ENCODE measurements around the gene HADHA.
"Not testable (repeated sequence)": the region's sequence is repeated elsewhere in the genome, so short reads cannot be mapped to it uniquely, and the experiment has no call there.

Gene HADHA

GRCh38 chr2:26269571-26270158, 25.2 kb upstream of the HADHA start:
- no peak overlapping the region; the same call in 1 of the 2 replicates for H3K27ac ChIP-seq (replicated peaks)
- no peak overlapping the region for H3K4me3 ChIP-seq (replicated peaks; ENCODE audit: insufficient read depth, low read length)
- H3K27me3 ChIP-seq (ENCODE audit: insufficient read depth, poor library complexity, severe bottlenecking), result no peaks in the 10 kb centered on the region
- no peak for TF ChIP-seq GABPA (IDR thresholded peaks at IDR 0.05; ENCODE audit: low read depth)
- no peak for DNase-seq (ENCODE audit: low read depth in 1 of 2, low spot score in 1 of 2)

GRCh38 chr2:26268670-26269385, 24.4 kb upstream of the HADHA start:
- peak in 1 of 2 experiments; percentile 41 for DNase-seq (ENCODE audit: low read depth in 1 of 2, low spot score in 1 of 2)
- not testable (repeated sequence) for H3K27me3 ChIP-seq (ENCODE audit: insufficient read depth, poor library complexity, severe bottlenecking); H3K4me3 ChIP-seq (replicated peaks; ENCODE audit: insufficient read depth, low read length)
- TF ChIP-seq SPI1 (IDR thresholded peaks at IDR 0.05; ENCODE audit: borderline replicate concordance, low read depth), result peak; percentile 83
- H3K27ac ChIP-seq (replicated peaks), result peak overlapping the region; percentile 1; the same call in 1 of the 2 replicates

GRCh38 chr2:26268213-26268612, 23.8 kb upstream of the HADHA start:
- H3K27ac ChIP-seq (replicated peaks), result 0 out of 2 replicates have a peak overlapping the region, but pooled peaks have one; percentile 1
- no peak for TF ChIP-seq SPI1 (IDR thresholded peaks at IDR 0.05; ENCODE audit: borderline replicate concordance, low read depth)
- no peak for TF ChIP-seq REST (IDR thresholded peaks at IDR 0.05; ENCODE audit: insufficient replicate concordance, low read depth)
- TF ChIP-seq CTCF (IDR thresholded peaks at IDR 0.05; ENCODE audit: insufficient read depth, low read length), result no peak
- no peak for TF ChIP-seq POLR2AphosphoS5 (IDR thresholded peaks at IDR 0.05; ENCODE audit: low read depth)
- TF ChIP-seq GABPA (IDR thresholded peaks at IDR 0.05; ENCODE audit: low read depth), result no peak
- DNase-seq (ENCODE audit: low read depth in 1 of 2, low spot score in 1 of 2), result peak in 1 of 2 experiments; percentile 51
- no peak overlapping the region for H3K4me3 ChIP-seq (replicated peaks; ENCODE audit: insufficient read depth, low read length)
- H3K27me3 ChIP-seq (ENCODE audit: insufficient read depth, poor library complexity, severe bottlenecking), result no peaks in the 10 kb centered on the region

GRCh38 chr2:26258836-26259235, 14.4 kb upstream of the HADHA start:
- H3K27ac ChIP-seq (replicated peaks); H3K4me3 ChIP-seq (replicated peaks; ENCODE audit: insufficient read depth, low read length); H3K27me3 ChIP-seq (ENCODE audit: insufficient read depth, poor library complexity, severe bottlenecking); DNase-seq (ENCODE audit: low read depth in 1 of 2, low spot score in 1 of 2): not testable (repeated sequence)

GRCh38 chr2:26255759-26256384, 11.4 kb upstream of the HADHA start:
- H3K27me3 ChIP-seq (ENCODE audit: insufficient read depth, poor library complexity, severe bottlenecking), result no peaks in the 10 kb centered on the region
- H3K27ac ChIP-seq (replicated peaks), result no peak overlapping the region
- no peak for TF ChIP-seq GABPA (IDR thresholded peaks at IDR 0.05; ENCODE audit: low read depth)
- peak; percentile 55; the same call in 1 of the 2 replicates for TF ChIP-seq SPI1 (IDR thresholded peaks at IDR 0.05; ENCODE audit: borderline replicate concordance, low read depth)
- no peak for TF ChIP-seq POLR2AphosphoS5 (IDR thresholded peaks at IDR 0.05; ENCODE audit: low read depth)
- peak; percentile 44 to 48 for DNase-seq (ENCODE audit: low read depth in 1 of 2, low spot score in 1 of 2)
- H3K4me3 ChIP-seq (replicated peaks; ENCODE audit: insufficient read depth, low read length), result no peak overlapping the region

GRCh38 chr2:26251893-26252292, 7.5 kb upstream of the HADHA start:
- Histone ChIP-seq H3K27me3 (ENCODE audit: insufficient read depth, poor library complexity, severe bottlenecking) (no peaks in the 10 kb centered on the region), H3K27ac (replicated peaks) (no peak overlapping the region), H3K4me3 (replicated peaks; ENCODE audit: insufficient read depth, low read length) (no peak overlapping the region)
- TF ChIP-seq POLR2AphosphoS5 (IDR thresholded peaks at IDR 0.05; ENCODE audit: low read depth), result no peak
- no peak for DNase-seq (ENCODE audit: low read depth in 1 of 2, low spot score in 1 of 2)

- no peak for DNase-seq (ENCODE audit: low read depth in 1 of 2, low spot score in 1 of 2)
- H3K27ac ChIP-seq (replicated peaks), result no peak overlapping the region
- no peak overlapping the region for H3K4me3 ChIP-seq (replicated peaks; ENCODE audit: insufficient read depth, low read length)
- no peaks in the 10 kb centered on the region for H3K27me3 ChIP-seq (ENCODE audit: insufficient read depth, poor library complexity, severe bottlenecking)
- no peak for TF ChIP-seq SPI1 (IDR thresholded peaks at IDR 0.05; ENCODE audit: borderline replicate concordance, low read depth)
- no peak for TF ChIP-seq POLR2AphosphoS5 (IDR thresholded peaks at IDR 0.05; ENCODE audit: low read depth)
- TF ChIP-seq REST (IDR thresholded peaks at IDR 0.05; ENCODE audit: insufficient replicate concordance, low read depth), result no peak
- TF ChIP-seq CTCF (IDR thresholded peaks at IDR 0.05; ENCODE audit: insufficient read depth, low read length), result no peak
- no peak for TF ChIP-seq GABPA (IDR thresholded peaks at IDR 0.05; ENCODE audit: low read depth)
These were observed 5.2 kb upstream of the HADHA start for GRCh38 chr2:26249625-26250024.

All from HL-60 (cell line).